Adrenal gland (tissue), 5 donors: ENCODE results near the gene FAXC.

Source experiments
- CTCF ChIP-seq, 6 experiments: fragments of 450-650 bp in 4 of 6; fragments of 200-600 bp in 2 of 6; sonication (generic) in 1 of 6; IDR thresholded peaks; 1 replicate in 5 of 6; 2 replicates in 1 of 6; pipeline versions ENCODE4 v1.5.1 to v1.8.0; 2016 to 2021; ENCODE audit warnings: antibody characterized with exemption in 6 of 6, mild to moderate bottlenecking in 2 of 6, moderate library complexity in 1 of 6
- POLR2A ChIP-seq, 2 donors: fragments of 450-650 bp; IDR thresholded peaks; one replicate each; pipeline ENCODE4 v1.6.1; 2017; ENCODE audit warnings: antibody characterized with exemption in 2 of 2, mild to moderate bottlenecking in 2 of 2, moderate library complexity in 1 of 2
- donor health status: DM: no; HTN: no; CAD: no.

- TF ChIP-seq CTCF (IDR thresholded peaks at IDR 0.05) (no peak), POLR2A (IDR thresholded peaks at IDR 0.05) (no peak)
These were observed 116.3 kb downstream of the FAXC start for GRCh38 chr6:99233219-99233618.
